MCF 10A (cell line): ENCODE measurements around the gene CD151. TPM values are rescaled to one million over a fixed set of nuclear protein-coding genes. Genes with fewer than 3 reads are reported as not detected.

Experiments
- BruUV-seq: library from RNA; stranded (reverse); fragments of 400-500 nt; replicated peaks from 2 replicates; lab custom pipeline; 2021; lab: Mats Ljungman, UMichigan
- CTCF ChIA-PET: fragments of 300-600 bp; sonication (Branson Sonifier 250); formaldehyde crosslinking; extraction: SDS; loops from one replicate; lab custom pipeline; 2021; ENCODE audit warnings: antibody characterized with exemption, inconsistent platforms; lab: Yijun Ruan, JAX
- POLR2A ChIA-PET: fragments of 300-600, 350-650 bp; sonication (Branson Sonifier 250); formaldehyde crosslinking; extraction: SDS; loops from one replicate; lab custom pipeline; 2020; ENCODE audit warnings: antibody characterized with exemption, inconsistent platforms; lab: Yijun Ruan, JAX
- DNase-seq: peaks from one replicate; pipeline ENCODE4 v3.0.0-alpha.2; 2018; ENCODE audit not compliant: unreplicated experiment
- H3K27ac Mint-ChIP-seq: one replicate; pipeline ENCODE4 v1.8.0; 2022; ENCODE audit warnings: mild to moderate bottlenecking, low read depth, mixed read lengths; ENCODE audit not compliant: unreplicated experiment
- H3K27me3 Mint-ChIP-seq: one replicate; pipeline ENCODE4 v1.8.0; 2022; ENCODE audit warnings: mixed read lengths; ENCODE audit not compliant: insufficient read depth, unreplicated experiment
- H3K36me3 Mint-ChIP-seq: one replicate; pipeline ENCODE4 v1.8.0; 2022; ENCODE audit warnings: mild to moderate bottlenecking, moderate library complexity, mixed read lengths; ENCODE audit not compliant: insufficient read depth, unreplicated experiment
- H3K4me1 Mint-ChIP-seq: one replicate; pipeline ENCODE4 v1.8.0; 2022; ENCODE audit warnings: mixed read lengths; ENCODE audit not compliant: insufficient read depth, unreplicated experiment
- H3K4me3 Mint-ChIP-seq: one replicate; pipeline ENCODE4 v1.8.0; 2022; ENCODE audit warnings: mild to moderate bottlenecking, moderate library complexity, mixed read lengths; ENCODE audit not compliant: unreplicated experiment
- H3K9me3 Mint-ChIP-seq: one replicate; pipeline ENCODE4 v1.8.0; 2022; ENCODE audit warnings: mixed read lengths; ENCODE audit not compliant: unreplicated experiment
- CTCF ChIP-seq: fragments of 200-600 bp; IDR thresholded peaks from one replicate; pipeline ENCODE4 v1.8.0; 2022; ENCODE audit warnings: antibody characterized with exemption, mild to moderate bottlenecking; ENCODE audit not compliant: unreplicated experiment
- intact Hi-C: fragments of 100-400 bp; cut with micrococcal nuclease; formaldehyde crosslinking; loops from 2 replicates; pipeline ENCODE4 v1.14.1; 2022
- total RNA-seq: library from RNA; stranded (reverse); gene quantifications from 2 replicates; pipeline ENCODE4 v1.2.3, GENCODE V29; 2022

Gene CD151
- total RNA-seq, 1 experiment from 2014 or later = 412 TPM

- Mint-ChIP-seq H3K4me3 (no peak overlapping the region), H3K27me3 (no peaks in the 10 kb centered on the region), H3K4me1 (peaks cover 10% of the 10 kb centered on the region), H3K36me3 (peaks cover 33% of the 10 kb centered on the region), H3K27ac (no peak overlapping the region), H3K9me3 (no peaks in the 10 kb centered on the region)
- CTCF ChIA-PET = no interaction called here
- no peak for TF ChIP-seq CTCF
- BruUV-seq = no TSS peak
- intact Hi-C loops = no loop called here
- POLR2A ChIA-PET = no interaction called here
- DNase-seq = no peak
These were observed 17.4 kb downstream of the CD151 start for GRCh38 chr11:849951-850774.

- Mint-ChIP-seq H3K36me3 (peaks cover 33% of the 10 kb centered on the region), H3K4me3 (no peak overlapping the region), H3K9me3 (no peaks in the 10 kb centered on the region), H3K27me3 (no peaks in the 10 kb centered on the region), H3K27ac (no peak overlapping the region), H3K4me1 (peaks cover 9% of the 10 kb centered on the region)
- DNase-seq = no peak
- ChIA-PET CTCF (no interaction called here), POLR2A (no interaction called here)
- intact Hi-C loops = no loop called here
- BruUV-seq = no TSS peak
- no peak for TF ChIP-seq CTCF
These were observed 18.3 kb downstream of the CD151 start for GRCh38 chr11:850775-851763.

DNA sequence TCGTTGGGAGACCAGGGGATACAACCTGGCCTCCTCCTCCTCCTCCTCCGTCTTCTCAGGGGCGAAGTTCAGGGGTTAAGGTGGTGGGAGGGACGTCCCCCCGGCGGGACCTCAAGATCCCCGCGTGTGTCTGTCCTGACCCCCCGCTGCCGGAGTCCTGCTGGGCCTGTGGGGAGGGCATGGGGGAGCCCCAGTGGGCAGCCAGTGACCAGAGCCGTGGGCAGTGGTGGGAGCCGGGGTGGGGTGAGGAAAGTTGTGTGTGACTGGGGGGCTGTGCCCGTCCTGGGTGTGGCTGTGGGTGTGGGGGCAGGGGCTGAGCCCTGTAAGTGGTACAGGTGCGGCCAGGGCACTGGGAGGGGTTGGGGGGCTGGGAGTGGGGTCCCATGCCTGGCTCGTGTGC lies 20.0 kb downstream of the CD151 start:
- Mint-ChIP-seq H3K4me3 (no peak overlapping the region), H3K4me1 (no peaks in the 10 kb centered on the region), H3K27ac (no peak overlapping the region), H3K36me3 (peaks cover 27% of the 10 kb centered on the region), H3K9me3 (no peaks in the 10 kb centered on the region), H3K27me3 (no peaks in the 10 kb centered on the region)
- intact Hi-C loops = no loop called here
- no peak for DNase-seq
- POLR2A ChIA-PET = no interaction called here
- no peak for TF ChIP-seq CTCF
- CTCF ChIA-PET = no interaction called here
- BruUV-seq = no TSS peak
